ENCODE data around the gene GPR179.
A peak's percentile ranks its signal among the peaks of the same experiment; 100 is the strongest.

GPR179 gene, protein sequence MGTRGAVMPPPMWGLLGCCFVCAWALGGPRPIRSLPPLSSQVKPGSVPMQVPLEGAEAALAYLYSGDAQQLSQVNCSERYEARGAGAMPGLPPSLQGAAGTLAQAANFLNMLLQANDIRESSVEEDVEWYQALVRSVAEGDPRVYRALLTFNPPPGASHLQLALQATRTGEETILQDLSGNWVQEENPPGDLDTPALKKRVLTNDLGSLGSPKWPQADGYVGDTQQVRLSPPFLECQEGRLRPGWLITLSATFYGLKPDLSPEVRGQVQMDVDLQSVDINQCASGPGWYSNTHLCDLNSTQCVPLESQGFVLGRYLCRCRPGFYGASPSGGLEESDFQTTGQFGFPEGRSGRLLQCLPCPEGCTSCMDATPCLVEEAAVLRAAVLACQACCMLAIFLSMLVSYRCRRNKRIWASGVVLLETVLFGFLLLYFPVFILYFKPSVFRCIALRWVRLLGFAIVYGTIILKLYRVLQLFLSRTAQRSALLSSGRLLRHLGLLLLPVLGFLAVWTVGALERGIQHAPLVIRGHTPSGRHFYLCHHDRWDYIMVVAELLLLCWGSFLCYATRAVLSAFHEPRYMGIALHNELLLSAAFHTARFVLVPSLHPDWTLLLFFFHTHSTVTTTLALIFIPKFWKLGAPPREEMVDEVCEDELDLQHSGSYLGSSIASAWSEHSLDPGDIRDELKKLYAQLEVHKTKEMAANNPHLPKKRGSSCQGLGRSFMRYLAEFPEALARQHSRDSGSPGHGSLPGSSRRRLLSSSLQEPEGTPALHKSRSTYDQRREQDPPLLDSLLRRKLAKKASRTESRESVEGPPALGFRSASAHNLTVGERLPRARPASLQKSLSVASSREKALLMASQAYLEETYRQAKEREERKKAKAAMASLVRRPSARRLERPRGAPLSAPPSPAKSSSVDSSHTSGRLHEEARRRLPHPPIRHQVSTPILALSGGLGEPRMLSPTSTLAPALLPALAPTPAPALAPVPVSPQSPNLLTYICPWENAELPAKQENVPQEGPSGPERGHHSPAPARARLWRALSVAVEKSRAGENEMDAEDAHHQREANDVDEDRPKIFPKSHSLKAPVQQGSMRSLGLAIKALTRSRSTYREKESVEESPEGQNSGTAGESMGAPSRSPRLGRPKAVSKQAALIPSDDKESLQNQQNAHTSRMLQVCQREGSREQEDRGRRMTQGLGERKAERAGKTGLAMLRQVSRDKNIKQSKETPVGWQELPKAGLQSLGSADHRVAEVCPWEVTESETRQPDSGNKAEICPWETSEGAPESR (N-terminal part only)

DNA sequence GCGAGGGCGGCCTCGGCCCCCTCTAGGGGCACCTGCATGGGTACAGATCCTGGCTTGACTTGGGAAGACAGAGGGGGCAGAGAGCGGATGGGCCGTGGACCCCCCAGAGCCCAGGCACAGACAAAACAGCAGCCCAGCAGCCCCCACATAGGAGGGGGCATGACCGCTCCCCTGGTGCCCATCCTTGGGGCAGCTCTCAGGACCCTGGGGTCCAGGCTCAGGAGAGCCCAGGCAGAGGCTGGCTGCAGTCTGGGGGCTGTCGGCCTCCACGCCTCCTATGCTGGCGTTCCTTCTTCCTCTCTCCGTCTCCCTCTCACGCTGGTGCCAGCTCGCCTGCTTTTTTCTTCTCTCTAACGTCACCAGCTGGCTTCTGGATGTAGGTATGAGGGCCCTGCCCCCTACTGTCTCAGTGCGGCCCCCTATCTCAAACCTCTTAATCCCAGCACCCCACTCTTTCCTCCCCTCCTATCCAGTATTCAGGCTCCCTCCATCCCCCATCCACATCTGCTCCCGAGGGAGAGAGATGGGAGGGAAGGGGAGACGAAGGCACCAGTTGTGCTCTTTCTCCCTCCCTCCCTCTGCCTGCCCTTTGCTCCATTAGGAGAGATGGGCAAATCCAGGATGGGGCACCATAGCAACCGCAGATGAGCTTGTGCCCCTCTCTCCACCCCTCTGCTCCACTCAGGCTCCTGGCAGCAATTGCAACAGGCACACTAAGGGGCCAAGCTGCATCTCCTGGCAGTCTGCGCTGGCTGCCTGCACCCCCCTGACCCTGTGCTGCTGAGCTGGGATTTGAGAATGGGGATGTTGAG lies at the start of gene GPR179:
Gene GPR179, minus strand, starts transcription at position 349 of the 812 bp plus-strand sequence. Its CDS starts 167 bp downstream, at position 182.
- DNase-seq (ENCODE audit: low read depth in 2 of 2), result no peak

DNA sequence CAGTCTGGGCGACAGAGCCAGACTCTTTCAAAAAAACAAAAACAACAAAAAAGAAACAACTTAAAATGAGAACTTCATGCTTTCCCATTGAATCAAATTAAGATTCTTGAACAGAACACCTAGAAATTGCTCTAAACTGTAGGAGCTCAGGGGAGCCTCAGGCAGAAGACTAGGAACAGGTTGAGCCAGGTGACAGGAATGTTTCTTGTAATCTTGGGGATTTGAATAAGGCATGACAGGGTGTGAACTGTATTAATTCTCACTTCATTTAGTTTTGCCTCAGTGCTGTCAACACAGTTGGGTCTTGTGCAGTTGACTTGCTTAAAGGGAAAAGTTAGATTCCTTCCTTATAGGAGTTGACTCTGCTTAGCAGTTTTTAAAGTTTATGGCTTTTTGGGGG lies 35.7 kb upstream of the GPR179 start:
- DNase-seq (ENCODE audit: low read depth in 2 of 2), result no peak

DNA sequence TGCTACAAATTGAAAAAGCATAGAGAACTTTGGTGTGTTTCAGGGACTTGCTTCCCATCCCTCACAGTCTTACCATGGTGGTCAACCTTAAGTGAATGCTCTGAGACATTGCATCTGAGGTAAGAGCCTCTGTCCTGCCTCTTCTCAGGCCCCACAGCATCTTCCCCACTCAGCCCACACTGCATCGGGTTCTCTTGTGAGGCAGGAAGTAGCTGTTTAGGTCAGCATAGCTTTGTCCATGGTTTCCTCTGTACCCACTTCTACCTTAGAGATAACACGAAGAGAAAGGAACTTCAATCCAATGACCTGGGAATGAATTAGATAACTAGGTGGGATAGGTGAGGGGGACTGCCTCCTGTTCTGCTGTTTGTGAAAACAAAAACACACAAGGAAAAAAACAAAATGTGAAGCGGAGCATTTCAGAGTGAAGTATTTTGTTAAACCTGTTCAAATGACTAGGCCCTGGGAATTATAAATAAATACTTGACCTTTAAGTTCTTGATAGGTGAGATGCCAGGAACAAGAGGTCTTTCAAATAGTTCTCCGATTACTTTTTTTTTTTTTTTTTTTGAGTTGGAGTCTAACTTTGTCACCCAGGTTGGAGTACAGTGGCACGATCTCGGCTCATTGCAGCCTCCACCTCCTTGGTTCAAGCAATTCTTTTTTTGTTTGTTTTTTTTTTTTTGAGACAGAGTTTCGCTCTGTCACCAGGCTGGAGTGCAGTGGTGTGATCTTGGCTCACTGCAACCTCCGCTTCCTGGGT lies 25.5 kb upstream of the GPR179 start:
- no peak for DNase-seq (ENCODE audit: low read depth in 2 of 2)

DNA sequence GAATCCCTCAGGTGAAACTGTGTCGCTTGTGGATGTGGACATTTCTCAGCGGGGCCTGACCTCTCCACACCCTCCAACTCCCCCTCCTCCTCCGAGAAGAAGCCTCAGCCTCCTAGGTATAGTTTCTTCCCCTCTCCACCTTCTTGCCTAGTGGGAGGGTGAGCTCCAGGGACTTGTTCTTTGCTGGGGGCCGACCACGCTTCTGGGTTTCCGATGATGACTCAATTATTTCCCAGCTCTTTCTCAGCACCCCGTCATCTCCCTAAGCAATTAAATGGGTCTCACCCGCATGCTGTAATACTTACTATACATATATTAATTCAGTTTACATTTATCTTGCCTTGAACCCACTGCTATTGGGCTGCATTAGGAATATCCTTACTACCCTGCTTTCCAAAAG lies 21.0 kb upstream of the GPR179 start:
- no peak for DNase-seq (ENCODE audit: low read depth in 2 of 2)

DNA sequence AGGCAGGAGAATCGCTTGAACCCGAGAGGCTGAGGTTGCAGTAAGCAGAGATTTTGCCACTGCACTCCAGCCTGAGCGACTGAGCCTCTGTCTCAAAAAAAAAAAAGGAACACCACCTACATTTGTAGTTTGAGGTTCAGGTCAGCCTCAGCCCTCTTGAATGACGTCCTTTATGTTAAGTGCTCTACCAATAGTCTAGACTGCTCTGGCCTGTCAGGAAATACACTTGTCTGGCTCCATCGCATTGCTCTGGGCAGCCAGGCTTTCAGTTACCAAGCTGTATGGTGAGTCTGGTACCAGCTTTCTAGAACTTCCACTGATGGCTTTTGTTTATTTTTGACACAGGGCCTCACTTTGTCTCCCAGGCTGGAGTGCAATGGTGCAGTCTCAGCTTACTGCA lies 19.3 kb upstream of the GPR179 start:
- no peak for DNase-seq (ENCODE audit: low read depth in 2 of 2)

DNA sequence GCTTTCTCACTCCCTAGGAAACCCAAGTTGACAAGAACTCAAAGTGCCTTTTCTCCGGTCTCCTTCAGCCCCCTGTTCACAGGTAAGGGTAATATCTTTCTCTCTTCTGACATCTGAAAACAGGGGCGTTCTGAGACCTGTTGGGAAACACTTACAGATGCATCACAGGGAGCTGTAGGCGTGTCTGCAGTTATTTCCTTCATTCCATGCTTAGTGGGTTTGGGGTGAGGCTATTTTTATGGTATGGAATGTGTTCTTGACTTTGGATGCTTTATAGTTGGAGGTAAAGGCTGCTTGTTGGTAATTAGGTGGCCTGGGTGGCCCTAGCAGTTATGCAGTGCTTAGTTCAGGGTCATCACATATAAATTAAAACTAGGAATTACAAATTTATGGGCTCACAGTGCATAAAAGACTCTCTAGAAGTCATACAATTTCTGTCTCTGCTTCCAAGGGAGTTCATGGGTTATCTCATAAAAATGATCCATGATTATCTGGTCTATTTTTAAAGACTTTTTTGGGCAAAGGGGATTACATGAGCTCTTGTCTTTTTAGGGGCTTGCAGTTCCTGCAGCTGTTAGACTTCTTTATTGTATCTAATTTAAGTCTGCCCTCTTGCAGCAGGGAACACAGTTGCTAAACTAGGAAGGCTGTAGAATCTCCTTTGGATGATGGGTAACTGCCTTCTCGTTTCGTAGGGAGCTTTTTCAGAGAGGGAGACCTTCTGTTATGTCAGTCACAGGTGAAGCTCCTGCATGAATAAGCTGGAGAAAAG lies 18.1 kb upstream of the GPR179 start:
- no peak for DNase-seq (ENCODE audit: low read depth in 2 of 2)

DNA sequence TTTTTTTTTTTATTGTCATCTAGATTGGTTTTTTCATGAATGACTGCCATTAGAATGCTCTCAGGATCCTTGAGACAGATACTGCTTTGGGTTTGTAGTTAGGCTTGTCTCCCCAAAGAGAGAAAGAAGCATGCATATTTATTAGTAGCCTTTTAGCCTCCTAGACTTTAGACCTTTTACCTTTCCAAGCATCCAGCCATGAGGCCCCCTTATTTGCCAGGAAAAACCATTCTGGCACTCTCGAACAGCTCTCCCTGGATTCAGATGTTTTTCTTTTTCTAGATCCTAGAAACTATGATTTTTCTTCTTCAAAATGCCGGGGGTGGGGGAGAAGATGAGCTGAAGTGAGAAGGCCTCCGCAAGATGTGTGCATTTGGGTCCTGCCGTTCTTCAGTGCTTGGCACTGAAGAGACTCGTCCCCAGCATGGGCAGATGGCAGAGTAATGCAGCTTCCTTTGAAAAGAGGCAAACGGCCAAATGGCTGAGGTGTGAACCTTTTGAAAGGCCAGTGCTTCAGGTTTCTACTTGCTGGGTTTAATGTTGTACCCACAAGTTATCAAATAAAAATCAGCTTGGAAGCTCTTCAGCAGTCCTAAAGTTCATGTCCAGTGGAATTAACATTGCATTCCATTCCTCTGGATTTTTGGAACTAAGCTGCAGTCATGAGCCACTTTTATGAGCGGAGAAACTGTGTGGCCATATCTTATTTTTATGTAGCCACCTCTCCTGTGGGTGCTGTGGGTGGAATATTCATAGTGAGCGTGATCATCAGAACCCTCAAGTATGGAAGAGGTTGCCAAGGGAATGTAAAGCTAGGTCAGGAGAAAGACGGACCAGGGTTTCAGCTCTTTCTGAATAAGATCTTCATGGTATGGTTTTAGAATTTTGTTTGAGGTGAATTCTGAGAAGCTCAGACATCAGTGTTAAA lies 15.1 kb upstream of the GPR179 start:
- DNase-seq (ENCODE audit: low read depth in 2 of 2), result no peak

DNA sequence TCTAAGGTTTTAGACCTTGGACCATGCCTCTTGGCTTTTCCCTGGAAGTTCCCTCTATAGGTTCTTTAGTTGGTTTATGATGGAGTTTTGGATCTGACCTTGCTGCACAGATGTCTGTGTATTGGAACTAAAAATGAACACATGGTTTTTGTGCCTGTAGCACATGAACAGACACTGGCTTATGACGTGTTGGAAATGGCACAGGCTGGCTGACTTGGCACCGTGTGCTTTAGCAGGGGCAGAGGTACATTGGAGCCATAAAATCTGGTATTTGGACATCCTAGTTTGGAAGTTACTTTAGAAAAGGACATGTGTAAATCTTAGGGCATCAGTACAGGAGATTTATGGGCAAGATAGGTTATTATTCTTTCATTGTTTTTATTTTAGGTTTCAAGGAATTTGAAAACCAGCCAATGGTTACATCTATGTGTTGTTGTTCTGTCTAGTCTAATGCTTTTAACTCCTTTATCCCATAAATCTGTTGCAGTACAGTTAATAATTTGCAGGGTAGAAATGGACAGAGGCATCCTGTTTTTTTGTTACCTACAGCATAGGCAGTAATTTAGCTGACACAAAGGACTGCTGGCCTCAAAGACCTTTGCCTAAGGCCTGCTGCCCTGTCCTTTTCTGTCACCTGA lies 13.8 kb upstream of the GPR179 start:
- DNase-seq (ENCODE audit: low read depth in 2 of 2), result no peak

DNA sequence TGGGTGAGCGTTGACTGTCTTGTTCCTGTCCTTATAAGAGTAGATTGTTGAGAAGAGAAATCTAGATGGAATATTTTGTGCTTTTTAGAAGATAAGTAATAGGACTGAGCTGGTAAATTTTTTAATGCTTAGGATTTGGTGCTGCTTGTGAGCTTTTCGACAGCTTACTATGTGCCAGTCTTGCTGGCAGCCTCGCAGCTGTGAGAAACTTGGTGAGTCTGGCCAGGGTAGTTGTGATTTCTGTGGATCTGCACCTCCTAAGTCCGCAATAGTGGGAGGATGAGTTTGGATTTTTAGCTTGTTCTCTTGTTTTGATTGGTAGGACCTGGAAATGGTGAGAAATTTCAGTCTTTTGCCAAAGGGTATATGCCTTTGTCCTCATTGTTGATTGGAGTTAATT lies 11.5 kb upstream of the GPR179 start:
- DNase-seq (ENCODE audit: low read depth in 2 of 2), result no peak

DNA sequence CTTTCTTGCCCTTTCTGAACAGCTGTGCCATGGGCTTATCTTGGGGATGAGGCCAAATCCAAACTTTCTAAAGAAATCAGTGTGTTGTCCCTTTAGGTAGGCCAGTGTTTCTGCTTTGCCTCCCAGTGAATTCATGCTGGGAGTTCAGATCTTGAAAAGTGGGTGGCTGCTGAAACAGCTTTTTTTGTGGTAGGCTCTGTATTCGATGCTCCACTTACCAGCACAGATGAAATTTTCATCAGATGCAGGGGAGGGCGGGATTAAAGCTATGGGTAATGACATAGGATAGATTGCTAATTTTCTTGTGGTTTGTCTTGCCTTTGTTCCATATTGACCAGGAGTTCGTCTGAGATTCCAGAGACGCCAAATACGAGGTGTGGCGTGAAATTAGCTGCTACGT lies 10.7 kb upstream of the GPR179 start:
- no peak for DNase-seq (ENCODE audit: low read depth in 2 of 2)

DNA sequence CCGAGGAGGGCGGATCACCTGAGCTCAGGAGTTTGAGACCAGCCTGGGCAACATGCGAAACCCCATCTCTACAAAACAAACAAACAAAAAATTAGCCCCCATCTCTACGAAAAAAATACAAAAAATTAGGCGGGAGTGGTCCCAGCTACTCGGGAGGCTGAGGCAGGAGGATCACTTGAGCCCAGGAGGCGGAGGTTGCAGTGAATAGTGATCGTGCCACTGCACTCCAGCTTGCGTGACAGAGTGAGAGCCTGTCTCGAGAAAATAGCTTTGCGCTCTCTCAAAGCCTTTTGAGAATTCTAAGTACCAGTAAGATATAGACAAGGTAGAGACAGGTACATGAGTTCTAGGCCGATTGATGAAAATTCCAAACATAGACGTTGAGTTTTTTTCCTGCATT lies 9.9 kb upstream of the GPR179 start:
- DNase-seq (ENCODE audit: low read depth in 2 of 2), result no peak

DNA sequence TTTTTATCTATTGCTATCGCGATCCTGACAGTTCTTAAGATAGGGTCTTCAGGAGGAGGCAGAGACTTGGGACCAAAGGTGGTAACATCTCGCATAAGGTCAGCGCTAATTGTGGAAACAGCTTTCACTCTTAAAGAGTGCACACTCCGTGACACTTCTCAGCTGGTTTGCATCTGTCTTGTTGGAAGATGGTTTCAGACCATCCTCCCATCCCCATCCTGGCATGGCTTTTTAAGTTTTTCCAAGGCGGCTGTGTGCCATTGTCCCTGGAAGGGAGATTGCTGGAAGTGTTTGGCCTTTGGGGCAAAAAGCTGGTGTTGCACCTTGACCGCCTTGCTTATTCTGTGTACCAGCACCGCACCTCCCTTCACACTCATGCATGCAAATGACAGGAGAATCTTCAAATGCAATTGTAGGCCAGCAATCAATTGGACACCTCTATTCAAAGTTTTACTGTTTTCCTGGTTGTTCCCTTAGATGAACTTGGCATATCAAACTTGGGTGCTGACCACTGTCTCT lies 9.4 kb upstream of the GPR179 start:
- DNase-seq (ENCODE audit: low read depth in 2 of 2), result no peak

DNA sequence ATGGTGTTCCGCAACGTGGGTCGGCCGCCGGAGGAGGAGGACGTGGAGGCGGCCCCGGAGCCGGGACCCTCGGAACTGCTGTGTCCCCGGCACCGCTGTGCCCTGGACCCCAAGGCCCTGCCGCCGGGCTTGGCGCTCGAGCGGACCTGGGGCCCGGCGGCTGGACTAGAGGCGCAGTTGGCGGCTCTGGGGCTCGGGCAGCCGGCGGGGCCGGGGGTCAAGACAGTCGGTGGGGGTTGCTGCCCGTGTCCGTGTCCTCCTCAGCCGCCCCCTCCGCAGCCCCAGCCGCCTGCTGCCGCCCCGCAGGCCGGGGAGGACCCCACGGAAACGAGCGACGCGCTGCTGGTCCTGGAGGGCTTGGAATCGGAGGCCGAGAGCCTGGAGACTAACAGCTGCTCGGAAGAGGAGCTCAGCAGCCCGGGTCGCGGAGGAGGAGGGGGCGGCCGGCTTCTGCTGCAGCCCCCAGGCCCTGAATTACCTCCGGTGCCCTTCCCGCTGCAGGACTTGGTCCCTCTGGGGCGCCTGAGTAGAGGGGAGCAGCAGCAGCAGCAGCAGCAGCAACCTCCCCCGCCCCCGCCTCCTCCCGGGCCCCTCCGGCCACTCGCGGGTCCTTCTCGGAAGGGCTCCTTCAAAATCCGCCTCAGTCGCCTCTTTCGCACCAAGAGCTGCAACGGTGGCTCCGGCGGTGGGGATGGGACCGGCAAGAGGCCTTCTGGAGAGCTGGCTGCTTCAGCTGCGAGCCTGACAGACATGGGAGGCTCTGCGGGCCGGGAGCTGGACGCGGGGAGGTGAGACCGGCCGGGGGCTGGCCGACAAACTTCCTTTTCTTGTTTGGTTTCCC lies 8.7 kb upstream of the GPR179 start:
- no peak for DNase-seq (ENCODE audit: low read depth in 2 of 2)

DNA sequence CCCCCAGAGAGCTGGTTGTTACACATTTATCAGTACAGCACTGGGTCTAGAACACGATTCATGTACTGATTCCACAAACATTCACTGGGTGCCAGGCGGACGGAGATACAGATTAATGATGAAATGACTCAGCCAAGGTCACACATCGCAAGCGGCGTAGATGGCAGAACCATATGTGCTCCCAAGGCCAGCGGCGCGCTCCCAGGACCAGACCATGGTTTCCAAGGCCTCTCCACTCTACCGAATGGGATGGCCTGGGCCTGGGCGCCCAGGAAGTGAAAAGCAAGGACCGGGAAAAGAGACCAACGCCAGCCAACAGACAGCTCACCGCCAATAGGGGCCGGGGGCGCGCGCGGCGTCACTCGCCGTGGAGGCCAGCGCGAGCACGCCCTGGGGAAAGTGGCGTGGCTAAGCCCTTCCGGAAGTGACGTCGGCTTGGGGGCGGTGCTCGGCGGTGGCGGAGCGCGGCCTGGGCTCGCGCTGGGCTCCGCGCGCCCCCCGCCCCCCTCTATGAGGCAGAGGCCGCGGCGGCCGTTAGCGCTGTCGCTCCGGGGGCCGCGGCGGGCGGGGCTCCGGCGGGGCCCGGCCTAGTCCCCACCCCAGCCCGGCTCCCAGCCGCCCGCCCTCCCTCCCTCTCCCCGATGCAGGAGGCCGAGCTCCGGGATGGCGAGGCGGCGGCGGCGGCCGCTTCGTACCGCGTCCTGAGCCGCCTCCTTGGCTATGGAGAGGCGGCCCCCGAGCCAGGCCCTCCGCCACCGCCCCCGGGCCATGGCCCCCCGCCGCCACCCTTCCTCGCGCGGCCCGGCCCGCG lies 7.9 kb upstream of the GPR179 start, which contains the start of gene SOCS7:
Gene SOCS7, plus strand, starts transcription at position 433 of the 811 bp plus-strand sequence. Its CDS starts 209 bp downstream, at position 642.
- DNase-seq (ENCODE audit: low read depth in 2 of 2), result peak; percentile 85 to 87

DNA sequence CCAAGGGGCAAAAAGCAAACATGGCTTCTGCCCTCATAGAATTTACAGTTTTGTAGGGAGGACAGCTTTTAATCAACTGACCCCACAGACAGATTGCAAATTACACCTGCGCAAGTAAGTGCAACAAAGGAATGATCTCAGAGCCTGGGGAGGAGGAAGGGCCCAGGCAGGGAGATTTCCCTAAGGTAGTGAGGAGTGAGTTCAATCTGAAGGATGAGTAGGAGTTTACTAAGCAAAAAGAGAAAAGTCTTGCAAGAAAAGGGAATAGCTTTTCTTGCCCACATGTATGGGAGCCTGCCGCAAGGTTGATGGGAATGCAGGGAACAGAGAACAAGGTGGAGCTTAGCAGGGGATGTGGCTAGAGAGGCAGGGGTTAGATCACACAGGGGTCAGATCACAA lies 6.3 kb upstream of the GPR179 start:
- DNase-seq (ENCODE audit: low read depth in 2 of 2), result no peak

Data from stimulated activated CD8-positive, alpha-beta memory T cell treated with anti-CD3 and anti-CD28 coated beads, Interleukin-7, amount 100 ng/mL, for 1 hour (primary cell).